GM12875 (cell line): ENCODE results near the gene LRRC2.

Source experiments
- H3K4me3 ChIP-seq: one replicate; pipeline ENCODE4 v1.5.1; 2011; ENCODE audit warnings: low read depth, low read length, control low read depth
- CTCF ChIP-seq: IDR thresholded peaks from 2 replicates; pipeline ENCODE4 v1.5.1; 2011; ENCODE audit warnings: low read depth, mild to moderate bottlenecking, control low read depth, inconsistent platforms, low read length, moderate library complexity, borderline replicate concordance; ENCODE audit not compliant: insufficient read depth

LRRC2 gene

GRCh38 chr3:46492890-46493547 lies 73.1 kb downstream of the LRRC2 start:
- no peak overlapping the region for H3K4me3 ChIP-seq
- no peak for TF ChIP-seq CTCF

GRCh38 chr3:46491089-46492070 lies 74.7 kb downstream of the LRRC2 start:
- no peak for TF ChIP-seq CTCF
- H3K4me3 ChIP-seq, result no peak overlapping the region

- no peak overlapping the region for H3K4me3 ChIP-seq
- TF ChIP-seq CTCF, result no peak
Measured at GRCh38 chr3:46490338-46491084, 75.6 kb downstream of the LRRC2 start.

- no peak overlapping the region for H3K4me3 ChIP-seq
- no peak for TF ChIP-seq CTCF
Measured at GRCh38 chr3:46489875-46490274, 76.2 kb downstream of the LRRC2 start.

- H3K4me3 ChIP-seq, result no peak overlapping the region
Measured at GRCh38 chr3:46489381-46489780, 76.7 kb downstream of the LRRC2 start.

More at GRCh38 chr3:46489381-46489780, 76.7 kb downstream of the LRRC2 start:
- TF ChIP-seq CTCF, result no peak
